MCF 10A (cell line): ENCODE results near the gene PDZRN4. TPM values are rescaled to one million over a fixed set of nuclear protein-coding genes. Genes with fewer than 3 reads are reported as not detected.

ENCODE experiments used
- BruUV-seq: library from RNA; stranded (reverse); fragments of 400-500 nt; replicated peaks from 2 replicates; lab custom pipeline; 2021; lab: Mats Ljungman, UMichigan
- CTCF ChIA-PET: fragments of 300-600 bp; sonication (Branson Sonifier 250); formaldehyde crosslinking; extraction: SDS; loops from one replicate; lab custom pipeline; 2021; ENCODE audit warnings: antibody characterized with exemption, inconsistent platforms; lab: Yijun Ruan, JAX
- POLR2A ChIA-PET: fragments of 300-600, 350-650 bp; sonication (Branson Sonifier 250); formaldehyde crosslinking; extraction: SDS; loops from one replicate; lab custom pipeline; 2020; ENCODE audit warnings: antibody characterized with exemption, inconsistent platforms; lab: Yijun Ruan, JAX
- DNase-seq: peaks from one replicate; pipeline ENCODE4 v3.0.0-alpha.2; 2018; ENCODE audit not compliant: unreplicated experiment
- H3K27ac Mint-ChIP-seq: one replicate; pipeline ENCODE4 v1.8.0; 2022; ENCODE audit warnings: mild to moderate bottlenecking, low read depth, mixed read lengths; ENCODE audit not compliant: unreplicated experiment
- H3K27me3 Mint-ChIP-seq: one replicate; pipeline ENCODE4 v1.8.0; 2022; ENCODE audit warnings: mixed read lengths; ENCODE audit not compliant: insufficient read depth, unreplicated experiment
- H3K36me3 Mint-ChIP-seq: one replicate; pipeline ENCODE4 v1.8.0; 2022; ENCODE audit warnings: mild to moderate bottlenecking, moderate library complexity, mixed read lengths; ENCODE audit not compliant: insufficient read depth, unreplicated experiment
- H3K4me1 Mint-ChIP-seq: one replicate; pipeline ENCODE4 v1.8.0; 2022; ENCODE audit warnings: mixed read lengths; ENCODE audit not compliant: insufficient read depth, unreplicated experiment
- H3K4me3 Mint-ChIP-seq: one replicate; pipeline ENCODE4 v1.8.0; 2022; ENCODE audit warnings: mild to moderate bottlenecking, moderate library complexity, mixed read lengths; ENCODE audit not compliant: unreplicated experiment
- H3K9me3 Mint-ChIP-seq: one replicate; pipeline ENCODE4 v1.8.0; 2022; ENCODE audit warnings: mixed read lengths; ENCODE audit not compliant: unreplicated experiment
- CTCF ChIP-seq: fragments of 200-600 bp; IDR thresholded peaks from one replicate; pipeline ENCODE4 v1.8.0; 2022; ENCODE audit warnings: antibody characterized with exemption, mild to moderate bottlenecking; ENCODE audit not compliant: unreplicated experiment
- intact Hi-C: fragments of 100-400 bp; cut with micrococcal nuclease; formaldehyde crosslinking; loops from 2 replicates; pipeline ENCODE4 v1.14.1; 2022
- total RNA-seq: library from RNA; stranded (reverse); gene quantifications from 2 replicates; pipeline ENCODE4 v1.2.3, GENCODE V29; 2022

Gene PDZRN4
- total RNA-seq, 1 experiment from 2014 or later: not detected

GRCh38 chr12:41264281-41264680 is 76.2 kb downstream of the PDZRN4 start:
- H3K27ac Mint-ChIP-seq: no peak overlapping the region
- DNase-seq: no peak
- no peaks in the 10 kb centered on the region for H3K4me1 Mint-ChIP-seq
- no peak overlapping the region for H3K4me3 Mint-ChIP-seq
- peak; percentile 32 for TF ChIP-seq CTCF
- peaks cover 66% of the 10 kb centered on the region for H3K27me3 Mint-ChIP-seq
- ChIA-PET CTCF (interaction anchor here (0.6 to 1.4 kb wide), 7 partner anchors 10 to 764 kb away, joined by 3 to 9 read pairs (median 3); no protein-coding TSS in a partner anchor), POLR2A (no interaction called here)
- intact Hi-C loops: no loop called here
- no TSS peak for BruUV-seq
- H3K36me3 Mint-ChIP-seq: no peaks in the 10 kb centered on the region
- no peaks in the 10 kb centered on the region for H3K9me3 Mint-ChIP-seq

DNA sequence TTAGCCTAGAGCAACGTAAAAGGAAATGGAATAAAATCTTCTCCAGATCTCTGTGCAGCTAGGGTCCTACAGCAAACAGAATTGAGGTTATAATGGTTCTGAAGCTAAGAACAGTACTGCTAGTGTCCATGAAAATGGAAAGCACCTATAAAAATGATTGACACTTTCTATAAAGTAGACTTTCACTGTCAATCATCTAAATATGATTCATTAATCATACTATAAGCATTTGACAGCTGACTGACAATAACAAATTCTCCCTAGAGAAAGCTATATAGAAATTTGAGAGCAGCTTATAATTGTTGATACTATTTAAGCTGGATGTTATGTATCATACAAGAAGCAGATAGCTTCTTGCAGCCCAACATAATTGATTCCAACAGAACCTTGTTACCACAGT is 80.9 kb downstream of the PDZRN4 start:
- Mint-ChIP-seq H3K36me3 (no peaks in the 10 kb centered on the region), H3K4me1 (no peaks in the 10 kb centered on the region), H3K9me3 (no peaks in the 10 kb centered on the region), H3K27me3 (peaks cover 87% of the 10 kb centered on the region), H3K27ac (no peak overlapping the region), H3K4me3 (no peak overlapping the region)
- POLR2A ChIA-PET: no interaction called here
- TF ChIP-seq CTCF: no peak
- CTCF ChIA-PET: interaction anchor here (0.6 to 1.1 kb wide), 2 partner anchors 8 to 1440 kb away, joined by 3 to 4 read pairs; no protein-coding TSS in a partner anchor
- BruUV-seq: no TSS peak
- intact Hi-C loops: no loop called here
- DNase-seq: no peak

GRCh38 chr12:41271489-41271888 is 83.4 kb downstream of the PDZRN4 start:
- Mint-ChIP-seq H3K4me3 (no peak overlapping the region), H3K27me3 (peaks cover 86% of the 10 kb centered on the region), H3K36me3 (no peaks in the 10 kb centered on the region), H3K27ac (no peak overlapping the region), H3K4me1 (no peaks in the 10 kb centered on the region), H3K9me3 (no peaks in the 10 kb centered on the region)
- DNase-seq: no peak
- intact Hi-C loops: no loop called here
- ChIA-PET POLR2A (no interaction called here), CTCF (interaction anchor here (0.6 to 11.6 kb wide), 4 partner anchors 9 to 759 kb away, joined by 3 to 204 read pairs (median 4); no protein-coding TSS in a partner anchor)
- no TSS peak for BruUV-seq
- TF ChIP-seq CTCF: no peak

- Mint-ChIP-seq H3K4me3 (no peak overlapping the region), H3K36me3 (no peaks in the 10 kb centered on the region), H3K27ac (no peak overlapping the region), H3K27me3 (peaks cover 59% of the 10 kb centered on the region), H3K4me1 (no peaks in the 10 kb centered on the region), H3K9me3 (no peaks in the 10 kb centered on the region)
- no peak for TF ChIP-seq CTCF
- BruUV-seq: no TSS peak
- intact Hi-C loops: loop anchor here (5.0 kb wide), 2 partner anchors 293 to 1293 kb away; no protein-coding TSS in a partner anchor
- CTCF ChIA-PET: interaction anchor here (1.2 to 11.6 kb wide), 5 partner anchors 10 to 748 kb away, joined by 3 to 204 read pairs (median 5); no protein-coding TSS in a partner anchor
- POLR2A ChIA-PET: no interaction called here
- DNase-seq: no peak
Observed at GRCh38 chr12:41274643-41275042, 86.5 kb downstream of the PDZRN4 start.
